WTC11 (cell line): ENCODE results near the gene RAB2B. TPM values are rescaled to one million over a fixed set of nuclear protein-coding genes. Genes with fewer than 3 reads are reported as not detected.
A peak's percentile ranks its signal among the peaks of the same experiment; 100 is the strongest.

ENCODE experiments used
- ATAC-seq: fragments of 200-7000 bp; cut with Tn5 transposase; 2 replicates; pipeline ENCODE4 v1.10.0; 2021; ENCODE audit warnings: mild to moderate bottlenecking, moderate library complexity
- CTCF ChIA-PET: fragments of 300-600 bp; sonication (Branson Sonifier 250); formaldehyde crosslinking; loops from one replicate; lab custom pipeline; 2021; ENCODE audit warnings: antibody characterized with exemption; lab: Charles Lee
- POLR2A ChIA-PET: fragments of 350-600 bp; sonication (Branson Sonifier 250); formaldehyde crosslinking; loops from one replicate; lab custom pipeline; 2021; ENCODE audit warnings: antibody characterized with exemption; lab: Charles Lee
- DNase-seq: peaks from one replicate; pipeline ENCODE4 v3.0.0; 2021; ENCODE audit warnings: low spot score
- H3K27ac Mint-ChIP-seq: 2 replicates; pipeline ENCODE4 v1.8.0; 2021; ENCODE audit warnings: mixed read lengths
- H3K27me3 Mint-ChIP-seq: 2 replicates; pipeline ENCODE4 v1.8.0; 2021; ENCODE audit warnings: low read depth, mild to moderate bottlenecking, moderate library complexity, mixed read lengths
- H3K36me3 Mint-ChIP-seq: 2 replicates; pipeline ENCODE4 v1.8.0; 2021; ENCODE audit warnings: mixed read lengths
- H3K4me1 Mint-ChIP-seq: 2 replicates; pipeline ENCODE4 v1.8.0; 2022; ENCODE audit warnings: mixed read lengths
- H3K4me3 Mint-ChIP-seq: 2 replicates; pipeline ENCODE4 v1.8.0; 2021; ENCODE audit warnings: mild to moderate bottlenecking, moderate library complexity, mixed read lengths
- H3K9me3 Mint-ChIP-seq: 2 replicates; pipeline ENCODE4 v1.8.0; 2021; ENCODE audit warnings: mixed read lengths
- AFF4 ChIP-seq: sonication (generic); formaldehyde crosslinking; IDR thresholded peaks from 2 replicates; pipeline ENCODE4 v1.8.1; 2023; ENCODE audit warnings: mild to moderate bottlenecking, missing genetic modification reagents, borderline replicate concordance
- ARID4B ChIP-seq: sonication (generic); formaldehyde crosslinking; IDR thresholded peaks from 2 replicates; pipeline ENCODE4 v1.8.0; 2023; ENCODE audit warnings: missing genetic modification reagents, mild to moderate bottlenecking, borderline replicate concordance
- ERG ChIP-seq: fragments of 250-450 bp; sonication (Bioruptor Pico); IDR thresholded peaks from 2 replicates; pipeline ENCODE4 v1.8.0; 2021; ENCODE audit warnings: mild to moderate bottlenecking
- FOXP4 ChIP-seq: sonication (generic); formaldehyde crosslinking; IDR thresholded peaks from 2 replicates; pipeline ENCODE4 v1.8.0; 2022; ENCODE audit warnings: mild to moderate bottlenecking, missing genetic modification reagents
- GTF2I ChIP-seq: fragments of 250-450 bp; sonication (Bioruptor Pico); conservative IDR thresholded peaks from 2 replicates; pipeline ENCODE4 v1.4.0; 2021; ENCODE audit warnings: mild to moderate bottlenecking
- NFE2L1 ChIP-seq: sonication (generic); formaldehyde crosslinking; IDR thresholded peaks from 2 replicates; pipeline ENCODE4 v1.8.1; 2023; ENCODE audit warnings: missing genetic modification reagents
- RORB ChIP-seq: fragments of 250-450 bp; sonication (Bioruptor Pico); IDR thresholded peaks from 2 replicates; pipeline ENCODE4 v1.9.0; 2021; ENCODE audit warnings: mild to moderate bottlenecking
- SMAD3 ChIP-seq: sonication (generic); formaldehyde crosslinking; IDR thresholded peaks from 2 replicates; pipeline ENCODE4 v1.8.0; 2022; ENCODE audit warnings: missing genetic modification reagents, mild to moderate bottlenecking, borderline replicate concordance
- TEAD4 ChIP-seq: sonication (generic); formaldehyde crosslinking; IDR thresholded peaks from 2 replicates; pipeline ENCODE4 v1.8.0; 2022; ENCODE audit warnings: mild to moderate bottlenecking, missing genetic modification reagents
- ZNF416 ChIP-seq: fragments of 250-450 bp; sonication (Bioruptor Pico); IDR thresholded peaks from 2 replicates; pipeline ENCODE4 v1.9.0; 2021; ENCODE audit warnings: mild to moderate bottlenecking, inconsistent platforms
- total RNA-seq: library from RNA; stranded (reverse); gene quantifications from 3 replicates; pipeline ENCODE4 v1.2.3, GENCODE V29; 2021

Gene RAB2B
- total RNA-seq, 1 experiment from 2014 or later, result 29.6 TPM

GRCh38 chr14:21437063-21437901 is 39.5 kb downstream of the RAB2B start (continued):
- TF ChIP-seq ARID4B (CRISPR knock-in tag), result no peak; the same call in 1 of the 2 replicates

- H3K36me3 Mint-ChIP-seq, result peaks cover 6% of the 10 kb centered on the region
- POLR2A ChIA-PET, result interaction anchor here (0.6 to 1.6 kb wide), 8 partner anchors 9 to 90 kb away, joined by 3 to 41 read pairs (median 6); partner anchors contain the start of genes CHD8, SALL2 and SUPT16H
- H3K4me1 Mint-ChIP-seq, result peaks cover 26% of the 10 kb centered on the region
- peak overlapping the region; percentile 97 for H3K4me3 Mint-ChIP-seq
- H3K9me3 Mint-ChIP-seq, result no peaks in the 10 kb centered on the region
- TF ChIP-seq TEAD4 (CRISPR knock-in tag), result no peak
- TF ChIP-seq ZNF416, result no peak
- TF ChIP-seq RORB, result no peak
- no peak for TF ChIP-seq ERG (CRISPR knock-in tag)
- TF ChIP-seq GTF2I (CRISPR knock-in tag), result no peak
- TF ChIP-seq AFF4, result no peak
- TF ChIP-seq FOXP4, result no peak
- no peak for TF ChIP-seq NFE2L1 (CRISPR knock-in tag)
- no peak for TF ChIP-seq SMAD3 (CRISPR knock-in tag)
- no peak for DNase-seq
- no peaks in the 10 kb centered on the region for H3K27me3 Mint-ChIP-seq
- no peak for ATAC-seq
- H3K27ac Mint-ChIP-seq, result peak overlapping the region; percentile 97
- CTCF ChIA-PET, result interaction anchor here (0.6 to 1.9 kb wide), 12 partner anchors 14 to 415 kb away, joined by 3 to 37 read pairs (median 6); partner anchors contain the start of genes CHD8, METTL3, RAB2B and SALL2
These were observed 40.1 kb downstream of the RAB2B start for GRCh38 chr14:21436567-21437062.
